Dendritic cell treated with granulocyte-macrophage colony-stimulating factor and Interleukin-4, amounts not matched to agents 40 ng/mL and 50 ng/mL, for 4 days (primary cell): Measurements from ENCODE around the gene CDC42BPB.

Experiments
- H3K27ac Mint-ChIP-seq: one replicate; pipeline ENCODE4 v1.8.0; 2022; ENCODE audit warnings: mild to moderate bottlenecking, mixed read lengths
- H3K27me3 Mint-ChIP-seq: one replicate; pipeline ENCODE4 v1.8.0; 2022; ENCODE audit warnings: mild to moderate bottlenecking, mixed read lengths
- H3K36me3 Mint-ChIP-seq: one replicate; pipeline ENCODE4 v1.8.0; 2022; ENCODE audit warnings: low read depth, mixed read lengths
- H3K4me1 Mint-ChIP-seq: one replicate; pipeline ENCODE4 v1.8.0; 2022; ENCODE audit warnings: low read depth, mixed read lengths
- H3K4me3 Mint-ChIP-seq: one replicate; pipeline ENCODE4 v1.8.0; 2022; ENCODE audit warnings: mild to moderate bottlenecking, moderate library complexity, mixed read lengths
- H3K9me3 Mint-ChIP-seq: one replicate; pipeline ENCODE4 v1.8.0; 2022; ENCODE audit warnings: mixed read lengths
- intact Hi-C: fragments of 100-400 bp; cut with micrococcal nuclease; formaldehyde crosslinking; loops from one replicate; pipeline ENCODE4 v1.15.0; 2022

CDC42BPB gene

DNA sequence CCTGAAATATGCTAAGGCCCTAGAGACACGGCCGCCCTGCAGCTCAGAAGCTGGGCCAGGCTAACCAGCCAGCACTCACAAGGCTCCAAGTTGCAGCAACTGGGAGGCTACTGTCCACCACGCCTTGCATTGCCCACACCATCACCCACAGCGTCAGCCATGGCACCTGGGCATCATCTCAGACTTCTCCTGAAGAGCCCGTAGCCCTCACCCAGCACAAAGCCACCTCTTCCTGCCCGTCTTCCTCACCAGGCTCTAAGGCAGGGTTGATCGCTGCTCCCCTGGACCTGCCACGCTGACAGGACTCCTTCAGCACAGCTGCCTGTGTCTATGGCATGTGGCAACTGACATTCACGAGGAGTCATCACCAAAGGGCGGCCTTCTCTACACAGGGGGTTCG, 38.1 kb downstream of the CDC42BPB start:
- Mint-ChIP-seq H3K36me3 (peaks cover 27% of the 10 kb centered on the region), H3K9me3 (no peaks in the 10 kb centered on the region), H3K4me1 (peaks cover 67% of the 10 kb centered on the region), H3K27me3 (no peaks in the 10 kb centered on the region), H3K4me3 (no peak overlapping the region), H3K27ac (no peak overlapping the region)
- intact Hi-C loops, result no loop called here

DNA sequence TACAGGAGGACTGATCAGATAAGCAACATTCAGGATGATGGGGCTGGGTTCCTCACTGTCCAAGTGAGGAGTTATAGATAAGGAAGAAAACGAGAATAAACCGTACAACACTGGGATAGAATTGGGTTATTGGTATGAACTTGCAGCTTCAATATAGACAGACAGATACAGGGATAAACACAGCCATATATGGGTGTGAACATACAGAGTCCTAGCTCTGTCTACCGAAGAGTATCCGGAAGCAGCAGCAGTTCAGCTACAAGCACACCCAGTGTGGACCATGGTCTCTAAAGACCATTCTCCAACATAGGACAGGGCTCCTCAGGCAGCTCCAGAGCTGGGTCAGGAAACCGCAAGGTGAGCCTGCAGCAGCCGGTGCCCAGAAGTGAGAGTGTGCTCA, 40.8 kb downstream of the CDC42BPB start:
- Mint-ChIP-seq H3K27ac (no peak overlapping the region), H3K4me3 (no peak overlapping the region), H3K4me1 (peaks cover 56% of the 10 kb centered on the region), H3K27me3 (no peaks in the 10 kb centered on the region), H3K36me3 (peaks cover 26% of the 10 kb centered on the region), H3K9me3 (no peaks in the 10 kb centered on the region)
- intact Hi-C loops, result no loop called here

DNA sequence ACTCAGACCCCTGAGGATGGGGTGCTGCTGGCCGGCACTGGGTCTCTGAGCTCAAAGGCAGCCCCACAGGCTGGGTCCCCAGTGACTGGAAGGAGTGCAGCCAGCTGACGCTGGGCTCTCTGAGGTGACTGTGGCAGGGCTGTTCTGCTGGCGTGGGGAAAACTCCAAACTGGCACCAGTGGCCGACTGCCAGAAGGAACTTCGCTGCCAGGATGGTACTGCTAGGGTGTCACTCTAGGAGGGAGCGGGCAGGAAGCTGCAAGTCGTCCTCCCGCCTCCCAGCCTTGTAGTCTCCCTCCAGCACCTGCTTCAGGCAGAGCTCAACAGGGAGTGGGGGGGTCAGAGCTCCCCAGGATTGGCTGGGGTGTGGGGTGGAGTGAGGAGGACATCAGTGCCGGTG, 41.3 kb downstream of the CDC42BPB start:
- no peaks in the 10 kb centered on the region for H3K9me3 Mint-ChIP-seq
- H3K4me1 Mint-ChIP-seq, result peaks cover 58% of the 10 kb centered on the region
- no peak overlapping the region for H3K4me3 Mint-ChIP-seq
- no peaks in the 10 kb centered on the region for H3K27me3 Mint-ChIP-seq
- peaks cover 26% of the 10 kb centered on the region for H3K36me3 Mint-ChIP-seq
- no peak overlapping the region for H3K27ac Mint-ChIP-seq
- intact Hi-C loops, result no loop called here

DNA sequence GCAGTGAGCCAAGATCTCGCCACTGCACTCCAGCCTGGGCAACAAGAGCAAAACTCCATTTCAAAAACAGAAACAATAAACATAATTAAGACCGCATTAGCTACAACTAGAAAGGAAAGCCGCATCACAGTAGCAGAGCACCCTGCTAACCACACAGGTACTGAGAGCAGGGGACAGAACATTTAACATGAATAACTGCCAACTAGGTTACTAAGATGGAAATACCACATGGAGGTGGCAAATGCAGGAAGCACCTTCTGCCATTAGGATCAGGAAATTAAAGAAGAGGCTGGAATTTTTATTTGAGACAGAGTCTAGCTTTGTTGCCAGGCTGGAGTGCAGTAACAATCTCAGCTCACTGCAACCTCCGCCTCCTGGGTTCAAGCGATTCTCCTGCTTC, 41.9 kb downstream of the CDC42BPB start:
- intact Hi-C loops, result no loop called here
- Mint-ChIP-seq H3K27me3 (no peaks in the 10 kb centered on the region), H3K4me3 (no peak overlapping the region), H3K27ac (no peak overlapping the region), H3K36me3 (peaks cover 28% of the 10 kb centered on the region), H3K4me1 (peaks cover 59% of the 10 kb centered on the region), H3K9me3 (no peaks in the 10 kb centered on the region)

DNA sequence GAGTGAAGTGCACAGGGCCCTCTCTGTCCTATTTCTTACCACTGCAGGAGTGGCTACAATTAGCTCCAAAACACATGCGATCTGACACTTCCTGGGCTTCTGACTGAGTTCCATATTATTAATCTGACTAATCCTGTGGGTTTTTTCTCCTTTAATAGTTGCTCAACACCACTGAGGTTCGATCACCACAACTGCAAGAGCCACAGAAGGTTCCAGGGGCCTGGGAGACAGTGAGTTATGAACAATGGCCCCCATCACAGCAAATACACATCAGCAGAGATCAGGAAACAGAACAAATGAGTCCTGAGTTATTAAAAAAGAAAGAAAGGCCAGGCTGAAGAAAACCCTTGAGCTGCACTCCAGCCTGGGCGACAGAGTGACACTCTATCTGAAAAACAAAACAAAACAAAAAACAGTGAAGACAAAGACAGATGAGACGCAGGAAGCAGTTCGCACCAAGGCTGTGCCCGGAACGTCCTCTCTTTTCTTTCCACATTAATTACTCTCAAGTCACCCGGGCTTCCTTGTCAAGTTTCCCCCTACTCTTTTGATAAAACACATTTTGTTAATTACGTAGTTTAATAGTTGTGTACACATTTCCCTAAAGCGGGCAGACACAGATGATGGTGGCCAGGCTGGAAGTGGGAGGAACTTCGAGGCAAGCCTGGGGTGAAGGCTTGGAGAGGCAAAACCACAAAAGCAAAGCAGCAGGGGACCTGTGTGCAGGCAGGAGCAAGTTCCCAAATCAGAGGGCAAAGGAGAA, 42.7 kb downstream of the CDC42BPB start:
- intact Hi-C loops, result no loop called here
- Mint-ChIP-seq H3K4me1 (peaks cover 51% of the 10 kb centered on the region), H3K36me3 (peaks cover 28% of the 10 kb centered on the region), H3K4me3 (peak overlapping the region; percentile 45), H3K9me3 (no peaks in the 10 kb centered on the region), H3K27ac (peak overlapping the region; percentile 65), H3K27me3 (no peaks in the 10 kb centered on the region)

DNA sequence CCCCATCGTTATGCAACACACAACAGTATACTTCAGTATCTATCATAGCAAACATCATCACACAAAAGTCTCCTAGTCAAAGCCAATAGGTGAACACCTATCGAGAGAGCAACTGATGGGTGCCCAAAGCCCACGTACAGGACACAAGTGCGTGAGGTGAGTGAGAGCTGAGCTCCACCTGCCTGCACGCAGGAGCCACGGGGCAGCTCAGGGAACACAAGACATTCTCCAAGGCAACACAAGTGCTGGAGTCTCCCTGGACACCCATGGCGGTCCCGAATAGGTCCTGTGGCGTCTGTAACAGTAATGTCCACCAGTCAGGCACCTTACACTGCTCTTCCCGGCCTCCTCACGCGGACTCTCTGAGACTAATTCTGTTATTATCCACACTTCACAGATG, 44.3 kb downstream of the CDC42BPB start:
- intact Hi-C loops, result no loop called here
- no peaks in the 10 kb centered on the region for H3K27me3 Mint-ChIP-seq
- H3K9me3 Mint-ChIP-seq, result no peaks in the 10 kb centered on the region
- no peak overlapping the region for H3K27ac Mint-ChIP-seq
- peaks cover 41% of the 10 kb centered on the region for H3K4me1 Mint-ChIP-seq
- H3K4me3 Mint-ChIP-seq, result no peak overlapping the region
- peaks cover 40% of the 10 kb centered on the region for H3K36me3 Mint-ChIP-seq

- Mint-ChIP-seq H3K4me1 (peaks cover 25% of the 10 kb centered on the region), H3K9me3 (no peaks in the 10 kb centered on the region), H3K27me3 (no peaks in the 10 kb centered on the region), H3K27ac (no peak overlapping the region), H3K36me3 (peaks cover 66% of the 10 kb centered on the region), H3K4me3 (no peak overlapping the region)
- intact Hi-C loops, result no loop called here
Observed at GRCh38 chr14:103009559-103009958, 47.8 kb downstream of the CDC42BPB start.

GRCh38 chr14:103008768-103009357, 48.5 kb downstream of the CDC42BPB start:
- peaks cover 72% of the 10 kb centered on the region for H3K36me3 Mint-ChIP-seq
- no peaks in the 10 kb centered on the region for H3K9me3 Mint-ChIP-seq
- intact Hi-C loops, result no loop called here
- peaks cover 19% of the 10 kb centered on the region for H3K4me1 Mint-ChIP-seq
- no peak overlapping the region for H3K27ac Mint-ChIP-seq
- no peak overlapping the region for H3K4me3 Mint-ChIP-seq
- H3K27me3 Mint-ChIP-seq, result no peaks in the 10 kb centered on the region

DNA sequence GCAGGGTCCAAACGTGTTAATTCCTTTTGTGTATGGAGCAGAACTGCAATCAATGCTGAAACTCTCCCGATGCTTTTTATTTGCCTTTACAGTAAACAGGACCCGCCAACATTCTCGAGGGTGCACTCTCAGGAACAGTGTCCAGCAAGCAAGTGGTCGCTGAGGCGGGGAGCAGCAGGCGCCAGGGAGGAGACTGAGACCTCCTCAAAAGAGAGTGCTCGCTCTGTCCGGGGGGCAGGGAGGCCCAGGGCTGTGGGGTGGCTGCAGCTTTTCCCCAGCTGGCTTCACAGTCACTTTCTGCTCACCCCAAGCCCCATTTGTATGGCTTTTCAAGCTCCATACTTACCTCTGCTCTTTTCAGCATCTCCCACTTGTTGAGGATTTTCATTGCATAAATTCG, 49.2 kb downstream of the CDC42BPB start:
- Mint-ChIP-seq H3K27me3 (no peaks in the 10 kb centered on the region), H3K4me1 (peaks cover 19% of the 10 kb centered on the region), H3K36me3 (peaks cover 80% of the 10 kb centered on the region), H3K27ac (no peak overlapping the region), H3K4me3 (no peak overlapping the region), H3K9me3 (no peaks in the 10 kb centered on the region)
- intact Hi-C loops, result no loop called here

DNA sequence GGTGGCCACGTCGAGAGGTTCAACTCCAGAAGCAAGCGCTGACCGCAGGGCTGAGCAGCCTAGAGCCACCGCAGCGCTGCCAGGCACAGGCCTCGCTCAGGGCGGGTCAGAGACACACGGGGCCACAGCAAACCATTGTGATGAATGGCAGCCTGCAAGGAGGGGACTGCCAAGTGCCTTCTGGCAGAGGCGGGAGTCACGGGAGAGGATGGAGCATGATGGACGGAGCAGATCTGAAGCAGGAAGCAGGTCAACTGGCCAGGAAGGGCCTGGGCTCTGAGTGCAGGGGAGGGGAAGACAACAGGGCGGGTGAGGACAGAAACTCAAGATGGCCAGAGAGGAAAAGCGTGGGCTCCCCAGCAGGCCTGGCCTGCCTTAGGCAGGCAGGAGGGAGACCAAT, 49.8 kb downstream of the CDC42BPB start:
- Mint-ChIP-seq H3K27me3 (no peaks in the 10 kb centered on the region), H3K9me3 (no peaks in the 10 kb centered on the region), H3K4me3 (no peak overlapping the region), H3K4me1 (peaks cover 19% of the 10 kb centered on the region), H3K27ac (no peak overlapping the region), H3K36me3 (peaks cover 86% of the 10 kb centered on the region)
- intact Hi-C loops, result no loop called here

- Mint-ChIP-seq H3K4me3 (no peak overlapping the region), H3K36me3 (peaks cover 91% of the 10 kb centered on the region), H3K27me3 (no peaks in the 10 kb centered on the region), H3K9me3 (no peaks in the 10 kb centered on the region), H3K27ac (no peak overlapping the region), H3K4me1 (peaks cover 19% of the 10 kb centered on the region)
- intact Hi-C loops, result no loop called here
Observed at GRCh38 chr14:103006991-103007520, 50.3 kb downstream of the CDC42BPB start.

GRCh38 chr14:103006106-103006505, 51.2 kb downstream of the CDC42BPB start:
- peaks cover 13% of the 10 kb centered on the region for H3K4me1 Mint-ChIP-seq
- intact Hi-C loops, result no loop called here
- no peak overlapping the region for H3K27ac Mint-ChIP-seq

DNA sequence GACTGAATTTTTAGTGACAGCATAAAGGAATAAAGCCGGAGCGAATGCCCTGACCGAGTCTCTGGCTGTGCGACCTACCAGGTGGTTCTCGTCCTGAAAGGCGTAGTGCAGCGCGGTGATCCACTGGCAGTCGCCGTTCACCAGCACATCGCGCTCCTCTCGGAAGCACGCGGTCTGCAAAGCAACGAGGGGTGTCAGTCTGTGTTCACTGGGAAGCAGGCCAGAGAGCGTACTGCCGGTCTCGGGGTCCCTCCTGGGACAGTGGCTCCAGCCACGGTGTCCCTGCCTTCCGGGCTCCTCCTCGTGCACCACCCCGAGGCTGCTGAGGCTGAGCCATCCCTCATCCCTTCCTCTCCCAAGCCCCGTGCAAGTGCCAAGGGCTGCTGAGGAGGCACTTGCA, 53.5 kb downstream of the CDC42BPB start:
- H3K4me1 Mint-ChIP-seq, result peaks cover 9% of the 10 kb centered on the region
- no peaks in the 10 kb centered on the region for H3K9me3 Mint-ChIP-seq
- peaks cover 91% of the 10 kb centered on the region for H3K36me3 Mint-ChIP-seq
- H3K27ac Mint-ChIP-seq, result no peak overlapping the region
- H3K4me3 Mint-ChIP-seq, result no peak overlapping the region
- intact Hi-C loops, result no loop called here
- no peaks in the 10 kb centered on the region for H3K27me3 Mint-ChIP-seq

More at GRCh38 chr14:103006106-103006505, 51.2 kb downstream of the CDC42BPB start:
- Mint-ChIP-seq H3K9me3 (no peaks in the 10 kb centered on the region), H3K4me3 (no peak overlapping the region), H3K27me3 (no peaks in the 10 kb centered on the region), H3K36me3 (peaks cover 91% of the 10 kb centered on the region)

DNA sequence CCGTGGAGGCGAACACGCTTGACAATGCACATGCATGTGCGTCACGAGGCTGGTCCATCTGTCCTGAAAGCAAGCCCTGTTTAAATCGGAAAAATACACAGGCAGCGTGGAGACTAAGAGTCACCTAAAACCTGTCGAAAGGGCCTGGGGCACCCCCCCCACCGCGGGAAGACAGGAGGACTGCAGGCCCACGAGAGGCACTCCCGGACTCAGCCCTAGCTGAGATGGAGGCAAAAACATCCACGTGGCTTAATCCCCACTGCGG, 54.1 kb downstream of the CDC42BPB start:
- Mint-ChIP-seq H3K4me1 (peaks cover 9% of the 10 kb centered on the region), H3K9me3 (no peaks in the 10 kb centered on the region), H3K27ac (no peak overlapping the region), H3K27me3 (no peaks in the 10 kb centered on the region), H3K36me3 (peaks cover 91% of the 10 kb centered on the region), H3K4me3 (no peak overlapping the region)
- intact Hi-C loops, result no loop called here
